CD14-positive monocyte (primary cell): ENCODE data around the gene TRIM47. TPM values are rescaled to one million over a fixed set of nuclear protein-coding genes. Genes with fewer than 3 reads are reported as not detected.

Source experiments
- DNase-seq, 3 donors: peaks; one replicate each; pipeline ENCODE4 v3.0.0-alpha.2; 2011 to 2022
- H2AFZ ChIP-seq: 2 replicates; pipeline ENCODE4 v1.6.0; 2012; ENCODE audit warnings: mild to moderate bottlenecking, low read depth, low read length, inconsistent platforms; ENCODE audit not compliant: insufficient read depth, poor library complexity, severe bottlenecking
- H3K27ac ChIP-seq, 2 donors: 1 replicate in 1 of 2; 2 replicates in 1 of 2; pipeline ENCODE4 v1.5.1; 2012 to 2013; ENCODE audit warnings: low read length in 2 of 2, control low read depth in 1 of 2, inconsistent platforms in 1 of 2, low read depth in 1 of 2, mild to moderate bottlenecking in 1 of 2
- H3K27me3 ChIP-seq, 2 donors: one replicate each; pipeline versions ENCODE4 v1.6.0 to v1.6.1; 2011 to 2013; ENCODE audit warnings: low read length in 2 of 2; ENCODE audit not compliant: control insufficient read depth in 2 of 2, insufficient read depth in 2 of 2
- H3K36me3 ChIP-seq, 2 donors: replicated peaks in 1 of 2; 1 replicate in 1 of 2; 2 replicates in 1 of 2; pipeline versions ENCODE4 v1.5.1 to v1.6.1; 2012 to 2013; ENCODE audit warnings: low read length in 2 of 2, control low read depth in 1 of 2, inconsistent platforms in 1 of 2, mild to moderate bottlenecking in 1 of 2; ENCODE audit not compliant: insufficient read depth in 2 of 2, control insufficient read depth in 1 of 2
- H3K4me1 ChIP-seq, 2 donors: 1 replicate in 1 of 2; 2 replicates in 1 of 2; pipeline versions ENCODE4 v1.5.1 to v1.6.1; 2012 to 2013; ENCODE audit warnings: low read length in 2 of 2, control low read depth in 1 of 2, inconsistent platforms in 1 of 2, mild to moderate bottlenecking in 1 of 2, moderate library complexity in 1 of 2; ENCODE audit not compliant: insufficient read depth in 2 of 2, control insufficient read depth in 1 of 2
- H3K4me2 ChIP-seq: replicated peaks from 2 replicates; pipeline ENCODE3; 2012; ENCODE audit warnings: low read length, moderate library complexity, mild to moderate bottlenecking; ENCODE audit not compliant: poor library complexity, severe bottlenecking; ENCODE audit errors: extremely low read depth
- H3K4me3 ChIP-seq, 3 experiments: fragments of 200-600 bp in 1 of 3; sonication (generic) in 1 of 3; replicated peaks in 1 of 3; 1 replicate in 2 of 3; 2 replicates in 1 of 3; pipeline ENCODE4 v1.5.1; 2011 to 2013; ENCODE audit warnings: low read length in 3 of 3, mild to moderate bottlenecking in 3 of 3, control low read depth in 2 of 3, low read depth in 2 of 3, inconsistent platforms in 1 of 3, moderate library complexity in 1 of 3
- H3K79me2 ChIP-seq: 2 replicates; pipeline ENCODE4 v1.6.0; 2012; ENCODE audit warnings: mild to moderate bottlenecking, control low read depth, inconsistent platforms, low read length, moderate library complexity; ENCODE audit not compliant: insufficient read depth
- H3K9ac ChIP-seq: 2 replicates; pipeline ENCODE4 v1.6.0; 2017; ENCODE audit warnings: low read length, mild to moderate bottlenecking; ENCODE audit not compliant: insufficient read depth, poor library complexity, severe bottlenecking
- H3K9me3 ChIP-seq, 2 donors: replicated peaks in 1 of 2; 1 replicate in 1 of 2; 2 replicates in 1 of 2; pipeline versions ENCODE4 v1.5.1 to v1.6.1; 2012 to 2013; ENCODE audit warnings: low read length in 2 of 2, control low read depth in 1 of 2; ENCODE audit not compliant: control insufficient read depth in 1 of 2, insufficient read depth in 1 of 2
- H4K20me1 ChIP-seq: 2 replicates; pipeline ENCODE4 v1.6.0; 2012; ENCODE audit warnings: mild to moderate bottlenecking, low read length, control low read depth, moderate library complexity; ENCODE audit not compliant: insufficient read depth
- H3K27ac Mint-ChIP-seq, 7 donors: one replicate each; pipeline ENCODE4 v1.8.0; 2020; ENCODE audit warnings: mild to moderate bottlenecking in 7 of 7, mixed read lengths in 7 of 7, moderate library complexity in 6 of 7, inconsistent platforms in 2 of 7
- H3K27me3 Mint-ChIP-seq, 3 donors: one replicate each; pipeline ENCODE4 v1.8.0; 2021 to 2022; ENCODE audit warnings: low read depth in 3 of 3, mild to moderate bottlenecking in 3 of 3, mixed read lengths in 3 of 3, moderate library complexity in 3 of 3, inconsistent platforms in 1 of 3
- H3K36me3 Mint-ChIP-seq, 2 donors: one replicate each; pipeline ENCODE4 v1.8.0; 2020; ENCODE audit warnings: mixed read lengths in 2 of 2, inconsistent platforms in 1 of 2, mild to moderate bottlenecking in 1 of 2
- H3K4me1 Mint-ChIP-seq: one replicate; pipeline ENCODE4 v1.8.0; 2020; ENCODE audit warnings: mild to moderate bottlenecking, mixed read lengths
- H3K4me3 Mint-ChIP-seq, 2 donors: one replicate each; pipeline ENCODE4 v1.8.0; 2020; ENCODE audit warnings: mild to moderate bottlenecking in 2 of 2, mixed read lengths in 2 of 2, moderate library complexity in 1 of 2
- H3K9me3 Mint-ChIP-seq, 7 donors: one replicate each; pipeline ENCODE4 v1.8.0; 2020 to 2022; ENCODE audit warnings: mixed read lengths in 7 of 7, mild to moderate bottlenecking in 6 of 7, moderate library complexity in 6 of 7, inconsistent platforms in 2 of 7
- CTCF ChIP-seq: fragments of 200-600 bp; IDR thresholded peaks from one replicate; pipeline ENCODE4 v1.8.0; 2022; ENCODE audit warnings: antibody characterized with exemption, mild to moderate bottlenecking
- WGBS: methylation state at CpG from one replicate; pipeline ENCODE4 v1.1.5; 2013; ENCODE audit warnings: missing lambda C conversion rate; ENCODE audit not compliant: insufficient coverage; 5-methylcytosine and 5-hydroxymethylcytosine counted together
- intact Hi-C, 2 donors: fragments of 100-400 bp; cut with micrococcal nuclease; formaldehyde crosslinking; loops; one replicate each; pipeline versions ENCODE4 v1.15.0 to v1.15.1; 2023
- polyA plus RNA-seq, 3 donors: library from polyadenylated mRNA; depleted of rRNA in 1 of 3; unstranded in 2 of 3; stranded (reverse) in 1 of 3; fragments of 300-500 nt in 2 of 3; fragments of >200 nt in 1 of 3; fragmentation: Illumina TruSeq in 2 of 3; gene quantifications; 1 replicate in 2 of 3; 2 replicates in 1 of 3; pipeline ENCODE4 v1.2.3, GENCODE V29; 2012 to 2021

TRIM47 gene
- polyA plus RNA-seq, 3 donors, result 0.20 TPM; not detected in 2

DNA sequence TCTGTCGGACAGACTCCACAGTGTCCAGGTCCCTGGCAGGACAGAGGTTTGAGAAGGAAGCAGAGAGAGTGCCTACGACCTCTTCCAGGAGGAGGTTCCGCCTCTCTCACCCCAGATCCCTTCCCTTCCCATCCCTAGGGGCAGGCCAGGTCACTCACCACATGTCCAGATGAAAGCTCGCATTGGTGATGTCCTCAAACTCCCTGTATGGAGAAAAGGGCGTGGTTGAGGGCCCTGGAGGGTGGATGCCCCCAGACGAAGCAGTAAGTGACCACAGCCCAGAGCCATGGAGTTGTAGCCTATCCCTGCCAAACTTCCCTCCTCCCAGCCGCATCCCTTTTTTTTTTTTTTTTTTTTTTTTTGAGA, 37.6 kb downstream of the TRIM47 start:
- Histone ChIP-seq H3K4me3 (no peak overlapping the region), H3K27me3 (no peaks in the 10 kb centered on the region), H3K79me2 (peaks cover 40% of the 10 kb centered on the region), H3K27ac (no peak overlapping the region), H3K36me3 (peaks cover 47 to 62% of the 10 kb centered on the region in 2 donors), H3K4me2 (no peak overlapping the region), H2AFZ (no peak overlapping the region), H3K9me3 (no peaks in the 10 kb centered on the region), H3K9ac (no peak overlapping the region), H3K4me1 (peaks cover 27 to 32% of the 10 kb centered on the region in 2 donors), H4K20me1 (peaks cover 55% of the 10 kb centered on the region)
- intact Hi-C loops, result loop anchor here in 1 of 2 donors (10.0 kb wide), 1 partner anchor 176 kb away; the partner anchor contains the start of genes RECQL5 and SAP30BP
- no peak overlapping the region for H3K4me3 Mint-ChIP-seq
- H3K27me3 Mint-ChIP-seq, result peaks cover 0 to 2% (median 0%) of the 10 kb centered on the region in 3 donors
- TF ChIP-seq CTCF, result no peak
- no peaks in the 10 kb centered on the region for H3K9me3 Mint-ChIP-seq
- no peak for DNase-seq
- no peak overlapping the region for H3K27ac Mint-ChIP-seq
- H3K36me3 Mint-ChIP-seq, result peaks cover 49 to 68% of the 10 kb centered on the region in 2 donors
- WGBS, result no CpG with 5 or more reads among the region's 7 CpGs
- H3K4me1 Mint-ChIP-seq, result peaks cover 15% of the 10 kb centered on the region

GRCh38 chr17:75839942-75840798, 38.2 kb downstream of the TRIM47 start:
- peaks cover 40% of the 10 kb centered on the region for H3K79me2 ChIP-seq
- DNase-seq, result no peak
- H3K9me3 Mint-ChIP-seq, result no peaks in the 10 kb centered on the region
- no peak overlapping the region for H3K9ac ChIP-seq
- H3K4me3 ChIP-seq, result no peak overlapping the region
- H3K9me3 ChIP-seq, result no peaks in the 10 kb centered on the region
- peaks cover 51 to 69% of the 10 kb centered on the region in 2 donors for H3K36me3 Mint-ChIP-seq
- H2AFZ ChIP-seq, result no peak overlapping the region
- peaks cover 55% of the 10 kb centered on the region for H4K20me1 ChIP-seq
- H3K27ac Mint-ChIP-seq, result peak overlapping the region in 1 of 7 donors; percentile 15
- intact Hi-C loops, result loop anchor here in 1 of 2 donors (10.0 kb wide), 1 partner anchor 175 kb away; the partner anchor contains the start of genes RECQL5 and SAP30BP
- H3K4me2 ChIP-seq, result no peak overlapping the region
- peaks cover 9% of the 10 kb centered on the region for H3K4me1 Mint-ChIP-seq
- H3K27ac ChIP-seq, result no peak overlapping the region
- H3K27me3 ChIP-seq, result no peaks in the 10 kb centered on the region
- peaks cover 20 to 26% of the 10 kb centered on the region in 2 donors for H3K4me1 ChIP-seq
- H3K27me3 Mint-ChIP-seq, result peaks cover 0 to 2% (median 0%) of the 10 kb centered on the region in 3 donors
- H3K36me3 ChIP-seq, result peaks cover 53 to 68% of the 10 kb centered on the region in 2 donors
- no peak overlapping the region for H3K4me3 Mint-ChIP-seq
- 97% methylated on average over 29 of the region's 36 CpGs for WGBS
- no peak for TF ChIP-seq CTCF
